ENCODE results near the gene MAP2K4. TPM values are rescaled to one million over a fixed set of nuclear protein-coding genes. Genes with fewer than 3 reads are reported as not detected.

MAP2K4 gene
- total RNA-seq, 2 donors from 2014 or later: 49.0 to 54.6 TPM

GRCh38 chr17:11999696-12000095, 21.0 kb upstream of the MAP2K4 start:
- WGBS, 2 experiments (ENCODE audit: insufficient coverage in 1 of 2, insufficient read length in 1 of 2): 93 to 98% methylated on average over 5 of the region's 5 CpGs
- Mint-ChIP-seq H3K27ac (no peak overlapping the region), H3K36me3 (ENCODE audit: low read depth) (peaks cover 3% of the 10 kb centered on the region), H3K4me3 (no peak overlapping the region), H3K4me1 (peaks cover 14% of the 10 kb centered on the region), H3K9me3 (no peaks in the 10 kb centered on the region), H3K27me3 (ENCODE audit: insufficient read depth) (no peaks in the 10 kb centered on the region)
- TF ChIP-seq, protein P1, sequence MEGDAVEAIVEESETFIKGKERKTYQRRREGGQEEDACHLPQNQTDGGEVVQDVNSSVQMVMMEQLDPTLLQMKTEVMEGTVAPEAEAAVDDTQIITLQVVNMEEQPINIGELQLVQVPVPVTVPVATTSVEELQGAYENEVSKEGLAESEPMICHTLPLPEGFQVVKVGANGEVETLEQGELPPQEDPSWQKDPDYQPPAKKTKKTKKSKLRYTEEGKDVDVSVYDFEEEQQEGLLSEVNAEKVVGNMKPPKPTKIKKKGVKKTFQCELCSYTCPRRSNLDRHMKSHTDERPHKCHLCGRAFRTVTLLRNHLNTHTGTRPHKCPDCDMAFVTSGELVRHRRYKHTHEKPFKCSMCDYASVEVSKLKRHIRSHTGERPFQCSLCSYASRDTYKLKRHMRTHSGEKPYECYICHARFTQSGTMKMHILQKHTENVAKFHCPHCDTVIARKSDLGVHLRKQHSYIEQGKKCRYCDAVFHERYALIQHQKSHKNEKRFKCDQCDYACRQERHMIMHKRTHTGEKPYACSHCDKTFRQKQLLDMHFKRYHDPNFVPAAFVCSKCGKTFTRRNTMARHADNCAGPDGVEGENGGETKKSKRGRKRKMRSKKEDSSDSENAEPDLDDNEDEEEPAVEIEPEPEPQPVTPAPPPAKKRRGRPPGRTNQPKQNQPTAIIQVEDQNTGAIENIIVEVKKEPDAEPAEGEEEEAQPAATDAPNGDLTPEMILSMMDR (conservative IDR thresholded peaks at IDR 0.05): no peak
- Histone ChIP-seq H3K36me3 (ENCODE audit: control insufficient read depth, insufficient read depth, low read length) (no peaks in the 10 kb centered on the region), H3K9me3 (ENCODE audit: control insufficient read depth, low read length) (no peaks in the 10 kb centered on the region), H3K4me3 (ENCODE audit: low read length) (no peak overlapping the region), H3K9ac (ENCODE audit: extremely low read depth, low read length, poor library complexity, severe bottlenecking) (no peak overlapping the region), H3K4me1 (ENCODE audit: control insufficient read depth, insufficient read depth, low read length) (peaks cover 3% of the 10 kb centered on the region), H3K27ac (ENCODE audit: low read depth, low read length) (no peak overlapping the region), H3K27me3 (ENCODE audit: control insufficient read depth, insufficient read depth, low read length, poor library complexity, severe bottlenecking) (no peaks in the 10 kb centered on the region)
- no peak for DNase-seq

DNA sequence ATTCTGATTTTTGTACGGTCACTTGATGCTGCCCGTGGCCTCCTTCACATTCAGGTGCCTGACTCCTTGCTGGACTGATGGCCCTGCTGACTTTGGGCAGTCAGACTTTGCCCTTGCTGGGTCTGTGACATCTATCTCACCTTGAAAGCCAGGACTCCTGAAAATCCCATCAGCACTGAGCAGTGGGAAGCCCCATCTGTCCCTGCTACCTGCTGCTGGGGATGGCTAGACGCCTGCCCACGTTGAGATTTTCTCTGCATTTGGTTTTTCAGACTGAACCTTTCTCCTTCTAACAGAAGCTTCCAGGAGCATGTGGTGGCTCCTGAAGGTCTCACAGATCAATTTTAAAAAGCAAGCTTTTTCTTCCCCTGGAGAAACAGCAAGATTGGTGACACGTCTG, 13.2 kb upstream of the MAP2K4 start:
- DNase-seq: no peak
- H3K27ac Mint-ChIP-seq: no peak overlapping the region
- H3K4me1 ChIP-seq (ENCODE audit: control insufficient read depth, insufficient read depth, low read length): no peaks in the 10 kb centered on the region
- H3K27ac ChIP-seq (ENCODE audit: low read depth, low read length): no peak overlapping the region
- H3K9ac ChIP-seq (ENCODE audit: extremely low read depth, low read length, poor library complexity, severe bottlenecking): no peak overlapping the region
- no peaks in the 10 kb centered on the region for H3K27me3 Mint-ChIP-seq (ENCODE audit: insufficient read depth)
- no peak overlapping the region for H3K4me3 ChIP-seq (ENCODE audit: low read length)
- no peaks in the 10 kb centered on the region for H3K9me3 ChIP-seq (ENCODE audit: control insufficient read depth, low read length)
- no peaks in the 10 kb centered on the region for H3K36me3 ChIP-seq (ENCODE audit: control insufficient read depth, insufficient read depth, low read length)
- H3K27me3 ChIP-seq (ENCODE audit: control insufficient read depth, insufficient read depth, low read length, poor library complexity, severe bottlenecking): no peaks in the 10 kb centered on the region
- H3K36me3 Mint-ChIP-seq (ENCODE audit: low read depth): no peaks in the 10 kb centered on the region
- no peaks in the 10 kb centered on the region for H3K9me3 Mint-ChIP-seq
- TF ChIP-seq, protein P1 (conservative IDR thresholded peaks at IDR 0.05): no peak
- H3K4me1 Mint-ChIP-seq: peaks cover 6% of the 10 kb centered on the region
- H3K4me3 Mint-ChIP-seq: no peak overlapping the region
- WGBS, 2 experiments (ENCODE audit: insufficient coverage in 1 of 2, insufficient read length in 1 of 2): 83 to 87% methylated on average over 4 to 5 of the region's 5 CpGs

- Histone ChIP-seq H3K9me3 (ENCODE audit: control insufficient read depth, low read length) (no peaks in the 10 kb centered on the region), H3K27me3 (ENCODE audit: control insufficient read depth, insufficient read depth, low read length, poor library complexity, severe bottlenecking) (peaks cover 12% of the 10 kb centered on the region), H3K27ac (ENCODE audit: low read depth, low read length) (no peak overlapping the region), H3K4me1 (ENCODE audit: control insufficient read depth, insufficient read depth, low read length) (peaks cover 12% of the 10 kb centered on the region), H3K9ac (ENCODE audit: extremely low read depth, low read length, poor library complexity, severe bottlenecking) (peak overlapping the region; percentile 79), H3K36me3 (ENCODE audit: control insufficient read depth, insufficient read depth, low read length) (peaks cover 12% of the 10 kb centered on the region), H3K4me3 (ENCODE audit: low read length) (peak overlapping the region; percentile 92)
- peak overlapping the region; percentile 79 for H3K4me3 Mint-ChIP-seq
- H3K27me3 Mint-ChIP-seq (ENCODE audit: insufficient read depth): peaks cover 12% of the 10 kb centered on the region
- DNase-seq: no peak
- TF ChIP-seq, protein P1 (conservative IDR thresholded peaks at IDR 0.05): no peak
- WGBS, 2 experiments (ENCODE audit: insufficient coverage in 1 of 2, insufficient read length in 1 of 2): 0 to 14% methylated on average over 1 to 3 of the region's 3 CpGs
- H3K36me3 Mint-ChIP-seq (ENCODE audit: low read depth): no peaks in the 10 kb centered on the region
- peak overlapping the region; percentile 48 for H3K27ac Mint-ChIP-seq
- peaks cover 48% of the 10 kb centered on the region for H3K4me1 Mint-ChIP-seq
- H3K9me3 Mint-ChIP-seq: no peaks in the 10 kb centered on the region
Measured at GRCh38 chr17:12021623-12022140, 1.0 kb downstream of the MAP2K4 start.
